ENCODE data around the gene CELF4.

The CELF4 gene

DNA sequence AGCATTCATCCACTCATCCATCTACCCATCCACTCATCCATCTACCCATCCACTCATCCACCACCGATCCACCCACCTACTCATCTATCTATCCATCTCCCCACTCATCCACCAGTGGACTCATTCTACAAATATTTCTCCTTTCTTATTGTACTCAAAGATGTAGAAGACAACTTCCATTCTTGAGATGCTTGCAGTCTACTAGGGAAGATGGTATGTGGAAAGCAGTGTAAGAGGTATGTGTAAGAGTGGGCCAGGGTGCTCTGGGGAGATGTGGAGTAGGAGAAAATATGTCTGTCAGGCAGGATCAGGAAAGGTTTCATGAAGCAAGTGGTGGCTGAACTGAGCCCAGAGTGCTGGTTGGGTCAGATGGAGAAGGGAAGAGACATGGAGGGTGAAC lies 150.8 kb downstream of the CELF4 start:
- Histone ChIP-seq H3K4me3 (ENCODE audit: low read depth, low read length) (no peak overlapping the region), H3K36me3 (no peaks in the 10 kb centered on the region), H3K27me3 (ENCODE audit: insufficient read depth, low read depth, severe bottlenecking) (no peaks in the 10 kb centered on the region), H3K27ac (no peak overlapping the region), H3K9me3 (ENCODE audit: severe bottlenecking) (no peaks in the 10 kb centered on the region)
- TF ChIP-seq CTCF (IDR thresholded peaks at IDR 0.05; ENCODE audit: low read depth, low read length): no peak
- no peak for DNase-seq

DNA sequence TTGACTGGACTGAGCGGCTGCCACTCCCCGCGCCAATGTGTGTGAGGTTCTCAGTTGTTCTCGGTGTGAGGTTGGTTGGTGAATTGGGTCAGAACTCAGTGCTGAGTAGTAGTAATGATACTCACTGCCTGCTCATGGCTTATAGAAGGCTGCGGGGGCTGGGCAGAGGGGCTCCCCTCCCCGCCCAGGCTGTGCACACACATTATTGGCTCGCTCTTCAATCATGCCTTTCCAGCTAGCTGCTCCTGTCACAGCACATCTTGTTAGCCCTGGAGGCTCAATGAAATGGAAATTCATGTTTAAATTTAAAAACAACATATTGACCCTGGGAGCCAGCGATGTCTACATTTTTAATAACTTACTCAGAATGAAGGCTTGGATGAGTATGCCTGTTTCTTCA lies 152.8 kb downstream of the CELF4 start:
- no peak for DNase-seq
- H3K4me3 ChIP-seq (ENCODE audit: low read depth, low read length): no peak overlapping the region
- no peaks in the 10 kb centered on the region for H3K36me3 ChIP-seq
- H3K9me3 ChIP-seq (ENCODE audit: severe bottlenecking): no peaks in the 10 kb centered on the region
- H3K27me3 ChIP-seq (ENCODE audit: insufficient read depth, low read depth, severe bottlenecking): no peaks in the 10 kb centered on the region
- no peak overlapping the region for H3K27ac ChIP-seq
- no peak for TF ChIP-seq CTCF (IDR thresholded peaks at IDR 0.05; ENCODE audit: low read depth, low read length)

- no peaks in the 10 kb centered on the region for H3K27me3 ChIP-seq (ENCODE audit: insufficient read depth, low read depth, severe bottlenecking)
- no peak overlapping the region for H3K4me3 ChIP-seq (ENCODE audit: low read depth, low read length)
- DNase-seq: no peak
- H3K36me3 ChIP-seq: no peaks in the 10 kb centered on the region
- no peaks in the 10 kb centered on the region for H3K9me3 ChIP-seq (ENCODE audit: severe bottlenecking)
- no peak for TF ChIP-seq CTCF (IDR thresholded peaks at IDR 0.05; ENCODE audit: low read depth, low read length)
- H3K27ac ChIP-seq: no peak overlapping the region
These were observed 153.3 kb downstream of the CELF4 start for GRCh38 chr18:37412333-37412732.

- TF ChIP-seq CTCF (IDR thresholded peaks at IDR 0.05; ENCODE audit: low read depth, low read length): no peak
- no peak overlapping the region for H3K27ac ChIP-seq
- no peak for DNase-seq
These were observed 155.7 kb downstream of the CELF4 start for GRCh38 chr18:37409878-37410277.

DNA sequence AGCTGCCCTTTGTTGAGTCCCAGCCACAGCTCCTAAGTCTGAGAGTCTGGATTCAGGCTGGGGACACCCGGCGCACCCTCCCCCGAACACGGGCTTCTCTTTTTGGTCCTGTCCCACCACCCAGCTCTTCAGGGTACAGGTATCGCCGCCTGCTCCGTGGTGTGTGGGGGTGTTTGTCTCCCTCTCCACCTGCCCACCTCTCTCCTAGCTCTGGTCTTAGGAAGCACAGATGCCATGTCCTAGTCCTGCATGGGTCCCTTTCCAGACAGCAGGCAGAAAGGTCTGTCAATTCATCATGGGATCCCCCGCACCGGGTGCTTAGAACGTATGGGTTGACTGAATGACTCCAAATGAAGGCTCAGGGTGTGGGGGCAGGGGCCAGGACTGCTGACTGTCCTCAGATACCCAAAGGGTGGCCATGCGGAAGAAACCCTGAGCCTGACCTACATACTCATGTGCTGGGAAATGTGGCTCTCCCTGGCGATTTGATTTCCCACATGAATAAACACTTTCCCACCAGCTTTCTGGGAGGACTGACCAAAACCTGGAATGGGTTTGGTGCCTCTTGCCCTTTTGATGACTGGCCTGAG lies 156.8 kb downstream of the CELF4 start:
- no peaks in the 10 kb centered on the region for H3K9me3 ChIP-seq (ENCODE audit: severe bottlenecking)
- no peak overlapping the region for H3K27ac ChIP-seq
- no peak overlapping the region for H3K4me3 ChIP-seq (ENCODE audit: low read depth, low read length)
- no peaks in the 10 kb centered on the region for H3K27me3 ChIP-seq (ENCODE audit: insufficient read depth, low read depth, severe bottlenecking)
- TF ChIP-seq CTCF (IDR thresholded peaks at IDR 0.05; ENCODE audit: low read depth, low read length): no peak
- no peaks in the 10 kb centered on the region for H3K36me3 ChIP-seq
- DNase-seq: no peak

More at GRCh38 chr18:37409878-37410277, 155.7 kb downstream of the CELF4 start:
- Histone ChIP-seq H3K27me3 (ENCODE audit: insufficient read depth, low read depth, severe bottlenecking) (no peaks in the 10 kb centered on the region), H3K36me3 (no peaks in the 10 kb centered on the region), H3K9me3 (ENCODE audit: severe bottlenecking) (no peaks in the 10 kb centered on the region), H3K4me3 (ENCODE audit: low read depth, low read length) (no peak overlapping the region)

- DNase-seq: no peak
- no peaks in the 10 kb centered on the region for H3K27me3 ChIP-seq (ENCODE audit: insufficient read depth, low read depth, severe bottlenecking)
- no peak for TF ChIP-seq CTCF (IDR thresholded peaks at IDR 0.05; ENCODE audit: low read depth, low read length)
- H3K36me3 ChIP-seq: no peaks in the 10 kb centered on the region
- no peak overlapping the region for H3K4me3 ChIP-seq (ENCODE audit: low read depth, low read length)
- no peak overlapping the region for H3K27ac ChIP-seq
- no peaks in the 10 kb centered on the region for H3K9me3 ChIP-seq (ENCODE audit: severe bottlenecking)
These were observed 158.0 kb downstream of the CELF4 start for GRCh38 chr18:37407571-37407970.
